ENCODE measurements around the gene MYO16.

The MYO16 gene

GRCh38 chr13:108597943-108598342 lies 31.5 kb upstream of the MYO16 start (continued):
- no peak for TF ChIP-seq ZNF785 (tag by site-specific recombination; IDR thresholded peaks at IDR 0.05)
- no peak for TF ChIP-seq ZNF148 (tag by site-specific recombination; IDR thresholded peaks at IDR 0.05; ENCODE audit: borderline replicate concordance)
- no peak for TF ChIP-seq OSR2 (tag by site-specific recombination; IDR thresholded peaks at IDR 0.05)

DNA sequence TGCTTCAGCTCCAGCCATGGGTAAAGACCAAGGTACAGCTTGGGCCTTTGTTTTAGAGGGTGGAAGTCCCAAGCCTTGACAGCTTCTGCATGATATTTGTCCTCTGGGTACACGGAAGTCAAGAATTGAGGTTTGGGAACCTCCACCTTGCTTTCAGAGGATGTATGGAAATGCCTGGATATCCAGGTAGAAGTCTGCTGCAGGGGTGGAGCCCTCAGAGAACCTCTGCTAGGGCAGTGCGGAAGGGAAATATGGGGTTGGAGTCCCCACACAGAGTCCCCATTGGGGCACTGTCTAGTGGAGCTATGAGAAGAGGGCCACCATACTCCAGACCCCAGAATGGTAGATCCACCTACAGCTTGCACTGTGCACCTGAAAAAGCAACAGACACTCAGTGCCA lies 23.0 kb upstream of the MYO16 start:
- CTCF ChIA-PET, result no interaction called here

DNA sequence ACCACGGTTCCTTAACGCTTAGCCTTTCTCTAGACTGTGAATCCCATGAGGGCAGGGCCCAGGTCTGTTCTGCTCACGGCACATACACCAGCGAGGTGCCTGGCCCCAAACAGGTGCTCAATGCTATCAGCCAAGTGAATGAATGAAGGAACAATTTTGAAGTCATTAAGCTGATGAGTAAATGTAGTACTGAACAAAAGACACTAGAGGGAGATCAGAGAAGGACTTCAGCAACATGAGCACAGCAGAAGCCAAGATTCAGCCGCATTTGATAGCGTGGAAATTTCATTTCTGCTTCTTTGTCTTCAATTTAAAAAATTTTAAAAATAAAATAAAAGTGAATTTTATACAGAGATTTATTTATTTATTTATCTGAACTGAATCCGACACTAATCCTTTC lies 20.1 kb upstream of the MYO16 start:
- TF ChIP-seq BCL11A (tag by site-specific recombination; IDR thresholded peaks at IDR 0.05; ENCODE audit: low read depth) (no peak), ZNF221 (tag by site-specific recombination; IDR thresholded peaks at IDR 0.05; ENCODE audit: borderline replicate concordance) (no peak)
- ChIA-PET CTCF (interaction anchor here (0.7 to 2.4 kb wide), 5 partner anchors 101 to 306 kb away, joined by 3 to 15 read pairs (median 4); no protein-coding TSS in a partner anchor), POLR2A (no interaction called here)
- no peaks in the 10 kb centered on the region for H3K36me3 ChIP-seq (ENCODE audit: control insufficient read depth in 2 of 2, insufficient read depth in 1 of 2, low read length in 2 of 2)
- H3K4me1 ChIP-seq (ENCODE audit: control insufficient read depth, insufficient read depth, low read length), result no peaks in the 10 kb centered on the region
- no peak overlapping the region for H3K27ac ChIP-seq (ENCODE audit: extremely low read depth, low read depth, low read length)
- no peaks in the 10 kb centered on the region for H3K9me3 ChIP-seq (ENCODE audit: control insufficient read depth, insufficient read depth, low read depth, low read length)
- H3K4me3 ChIP-seq (ENCODE audit: low read depth, low read length), result no peak overlapping the region

More for the DNA sequence above, 23.0 kb upstream of the MYO16 start:
- POLR2A ChIA-PET, result no interaction called here
- Histone ChIP-seq H3K9me3 (ENCODE audit: control insufficient read depth, insufficient read depth, low read depth, low read length) (no peaks in the 10 kb centered on the region), H3K4me3 (ENCODE audit: low read depth, low read length) (no peak overlapping the region), H3K27ac (ENCODE audit: extremely low read depth, low read depth, low read length) (no peak overlapping the region), H3K4me1 (ENCODE audit: control insufficient read depth, insufficient read depth, low read length) (no peaks in the 10 kb centered on the region), H3K36me3 (ENCODE audit: control insufficient read depth in 2 of 2, insufficient read depth in 1 of 2, low read length in 2 of 2) (no peaks in the 10 kb centered on the region)
- TF ChIP-seq ZNF169 (tag by site-specific recombination; IDR thresholded peaks at IDR 0.05) (no peak), ZNF404 (tag by site-specific recombination; IDR thresholded peaks at IDR 0.05) (no peak), ZNF585B (tag by site-specific recombination; IDR thresholded peaks at IDR 0.05) (0 out of 2 replicates have a peak, but pooled peaks have one; percentile 0)

GRCh38 chr13:108610507-108610906 lies 18.9 kb upstream of the MYO16 start:
- H3K36me3 ChIP-seq (ENCODE audit: control insufficient read depth in 2 of 2, insufficient read depth in 1 of 2, low read length in 2 of 2), result no peaks in the 10 kb centered on the region
- no peaks in the 10 kb centered on the region for H3K4me1 ChIP-seq (ENCODE audit: control insufficient read depth, insufficient read depth, low read length)
- CTCF ChIA-PET, result interaction anchor here (0.6 to 1.6 kb wide), 3 partner anchors 12 to 320 kb away, joined by 3 to 6 read pairs (median 3); no protein-coding TSS in a partner anchor
- H3K4me3 ChIP-seq (ENCODE audit: low read depth, low read length), result no peak overlapping the region
- POLR2A ChIA-PET, result no interaction called here
- no peaks in the 10 kb centered on the region for H3K9me3 ChIP-seq (ENCODE audit: control insufficient read depth, insufficient read depth, low read depth, low read length)
- H3K27ac ChIP-seq (ENCODE audit: extremely low read depth, low read depth, low read length), result no peak overlapping the region
- no peak for TF ChIP-seq ZNF394 (tag by site-specific recombination; IDR thresholded peaks at IDR 0.05; ENCODE audit: borderline replicate concordance)
- TF ChIP-seq KLF8 (tag by site-specific recombination; IDR thresholded peaks at IDR 0.05), result no peak
- no peak for TF ChIP-seq ZNF248 (tag by site-specific recombination; IDR thresholded peaks at IDR 0.05)
- TF ChIP-seq MEIS1 (CRISPR knock-in tag; IDR thresholded peaks at IDR 0.05; ENCODE audit: borderline replicate concordance), result no peak
- no peak for TF ChIP-seq OVOL3 (tag by site-specific recombination; IDR thresholded peaks at IDR 0.05)
- TF ChIP-seq ZNF510 (tag by site-specific recombination; IDR thresholded peaks at IDR 0.05; ENCODE audit: insufficient replicate concordance), result no peak
- no peak for TF ChIP-seq ZNF704 (tag by site-specific recombination; IDR thresholded peaks at IDR 0.05)
- TF ChIP-seq ZNF76 (tag by site-specific recombination; IDR thresholded peaks at IDR 0.05; ENCODE audit: borderline replicate concordance, low read depth), result no peak
- TF ChIP-seq, protein P1, sequence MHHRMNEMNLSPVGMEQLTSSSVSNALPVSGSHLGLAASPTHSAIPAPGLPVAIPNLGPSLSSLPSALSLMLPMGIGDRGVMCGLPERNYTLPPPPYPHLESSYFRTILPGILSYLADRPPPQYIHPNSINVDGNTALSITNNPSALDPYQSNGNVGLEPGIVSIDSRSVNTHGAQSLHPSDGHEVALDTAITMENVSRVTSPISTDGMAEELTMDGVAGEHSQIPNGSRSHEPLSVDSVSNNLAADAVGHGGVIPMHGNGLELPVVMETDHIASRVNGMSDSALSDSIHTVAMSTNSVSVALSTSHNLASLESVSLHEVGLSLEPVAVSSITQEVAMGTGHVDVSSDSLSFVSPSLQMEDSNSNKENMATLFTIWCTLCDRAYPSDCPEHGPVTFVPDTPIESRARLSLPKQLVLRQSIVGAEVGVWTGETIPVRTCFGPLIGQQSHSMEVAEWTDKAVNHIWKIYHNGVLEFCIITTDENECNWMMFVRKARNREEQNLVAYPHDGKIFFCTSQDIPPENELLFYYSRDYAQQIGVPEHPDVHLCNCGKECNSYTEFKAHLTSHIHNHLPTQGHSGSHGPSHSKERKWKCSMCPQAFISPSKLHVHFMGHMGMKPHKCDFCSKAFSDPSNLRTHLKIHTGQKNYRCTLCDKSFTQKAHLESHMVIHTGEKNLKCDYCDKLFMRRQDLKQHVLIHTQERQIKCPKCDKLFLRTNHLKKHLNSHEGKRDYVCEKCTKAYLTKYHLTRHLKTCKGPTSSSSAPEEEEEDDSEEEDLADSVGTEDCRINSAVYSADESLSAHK (tag by site-specific recombination; IDR thresholded peaks at IDR 0.05), result no peak
- TF ChIP-seq ZNF138 (tag by site-specific recombination; IDR thresholded peaks at IDR 0.05; ENCODE audit: borderline replicate concordance), result no peak

All from HEK293 (cell line).